B cell (primary cell): ENCODE results near the gene PHF20. TPM values are rescaled to one million over a fixed set of nuclear protein-coding genes. Genes with fewer than 3 reads are reported as not detected.

Experiments used
- ATAC-seq: fragments of 200-7000 bp; cut with Tn5 transposase; one replicate; pipeline ENCODE4 v1.10.0; 2021; ENCODE audit warnings: low read depth, mild to moderate bottlenecking, moderate number of reproducible peaks, moderate library complexity
- CTCF ChIA-PET: fragments of 350-600 bp; sonication (Branson Sonifier 250); formaldehyde crosslinking; loops from one replicate; lab custom pipeline; 2021; ENCODE audit warnings: antibody characterized with exemption, inconsistent platforms; lab: Charles Lee
- POLR2A ChIA-PET: fragments of 350-600 bp; sonication (Branson Sonifier 250); formaldehyde crosslinking; loops from one replicate; lab custom pipeline; 2021; ENCODE audit warnings: antibody characterized with exemption; lab: Charles Lee
- DNase-seq: peaks from one replicate; pipeline ENCODE4 v3.0.0; 2013
- H2AFZ ChIP-seq: 2 replicates; pipeline ENCODE4 v1.6.1; 2012; ENCODE audit warnings: mild to moderate bottlenecking, low read depth, low read length; ENCODE audit not compliant: insufficient read depth, poor library complexity, severe bottlenecking
- H3K27ac ChIP-seq, 2 donors: 1 replicate in 1 of 2; 2 replicates in 1 of 2; pipeline ENCODE4 v1.5.1; 2012 to 2013; ENCODE audit warnings: low read length in 2 of 2, mild to moderate bottlenecking in 2 of 2, moderate library complexity in 1 of 2
- H3K27me3 ChIP-seq, 4 experiments: fragments of 200-600 bp in 1 of 4; sonication (generic) in 1 of 4; replicated peaks in 1 of 4; 1 replicate in 2 of 4; 2 replicates in 2 of 4; pipeline versions ENCODE4 v1.6.1 to v1.7.0; 2013 to 2016; ENCODE audit warnings: low read length in 3 of 4, mild to moderate bottlenecking in 2 of 4, mixed read lengths in 1 of 4, moderate library complexity in 1 of 4; ENCODE audit not compliant: insufficient read depth in 4 of 4, control insufficient read depth in 3 of 4; ENCODE audit errors: control extremely low read depth in 1 of 4
- H3K36me3 ChIP-seq, 2 experiments: replicated peaks in 1 of 2; 1 replicate in 1 of 2; 2 replicates in 1 of 2; pipeline versions ENCODE4 v1.6.1 to v1.7.1; 2013; ENCODE audit warnings: low read length in 1 of 2; ENCODE audit not compliant: insufficient read depth in 2 of 2, control insufficient read depth in 1 of 2; ENCODE audit errors: control extremely low read depth in 1 of 2, extremely low read depth in 1 of 2
- H3K4me1 ChIP-seq, 2 donors: fragments of 200-600 bp in 1 of 2; sonication (generic) in 1 of 2; 1 replicate in 1 of 2; 2 replicates in 1 of 2; pipeline versions ENCODE4 v1.5.1 to v1.6.1; 2013 to 2017; ENCODE audit warnings: low read length in 2 of 2; ENCODE audit not compliant: control insufficient read depth in 2 of 2, insufficient read depth in 2 of 2
- H3K4me2 ChIP-seq: replicated peaks from 2 replicates; pipeline ENCODE3; 2012; ENCODE audit warnings: mild to moderate bottlenecking, low read depth, low read length; ENCODE audit not compliant: poor library complexity, severe bottlenecking
- H3K4me3 ChIP-seq, 5 experiments: fragments of 200-600 bp in 1 of 5; sonication (generic) in 1 of 5; 1 replicate in 3 of 5; 2 replicates in 2 of 5; pipeline versions ENCODE4 v1.5.1 to v1.7.0; 2011 to 2016; ENCODE audit warnings: low read length in 4 of 5, mild to moderate bottlenecking in 4 of 5, low read depth in 2 of 5, control low read depth in 1 of 5, moderate library complexity in 1 of 5; ENCODE audit not compliant: insufficient read depth in 1 of 5; ENCODE audit errors: control extremely low read depth in 1 of 5, extremely low read depth in 1 of 5
- H3K79me2 ChIP-seq: fragments of 200-600 bp; sonication (generic); one replicate; pipeline ENCODE4 v1.6.0; 2016; ENCODE audit warnings: low read length; ENCODE audit not compliant: control insufficient read depth, insufficient read depth
- H3K9ac ChIP-seq: fragments of 200-600 bp; sonication (generic); 2 replicates; pipeline ENCODE4 v1.6.1; 2017; ENCODE audit warnings: mild to moderate bottlenecking, low read length, moderate library complexity
- H3K9me3 ChIP-seq, 3 donors: one replicate each; pipeline versions ENCODE4 v1.6.1 to v1.7.1; 2013; ENCODE audit warnings: low read length in 2 of 3; ENCODE audit not compliant: control insufficient read depth in 2 of 3, insufficient read depth in 1 of 3; ENCODE audit errors: control extremely low read depth in 1 of 3
- H4K20me1 ChIP-seq: 2 replicates; pipeline ENCODE4 v1.6.0; 2012; ENCODE audit warnings: mild to moderate bottlenecking, low read length; ENCODE audit not compliant: insufficient read depth, control insufficient read depth, poor library complexity, severe bottlenecking
- H3K27ac Mint-ChIP-seq: one replicate; pipeline ENCODE4 v1.8.0; 2021; ENCODE audit warnings: mixed read lengths
- H3K27me3 Mint-ChIP-seq: one replicate; pipeline ENCODE4 v1.8.0; 2021; ENCODE audit warnings: mixed read lengths
- H3K4me1 Mint-ChIP-seq: one replicate; pipeline ENCODE4 v1.8.0; 2021; ENCODE audit warnings: mixed read lengths
- H3K4me3 Mint-ChIP-seq: one replicate; pipeline ENCODE4 v1.8.0; 2021; ENCODE audit warnings: mixed read lengths
- H3K9me3 Mint-ChIP-seq: one replicate; pipeline ENCODE4 v1.8.0; 2022; ENCODE audit warnings: mixed read lengths; ENCODE audit not compliant: insufficient read depth
- CTCF ChIP-seq: fragments of 200-600 bp; IDR thresholded peaks from one replicate; pipeline ENCODE4 v1.8.0; 2022; ENCODE audit warnings: antibody characterized with exemption, mild to moderate bottlenecking
- EZH2 ChIP-seq: IDR thresholded peaks from 2 replicates; pipeline ENCODE4 v1.6.1; 2012; ENCODE audit warnings: borderline replicate concordance, low read depth, mild to moderate bottlenecking, moderate library complexity, low read length; ENCODE audit not compliant: insufficient read depth, poor library complexity, severe bottlenecking
- WGBS: methylation state at CpG from one replicate; pipeline ENCODE4 v1.1.5; 2013; ENCODE audit warnings: missing lambda C conversion rate; ENCODE audit not compliant: insufficient coverage; 5-methylcytosine and 5-hydroxymethylcytosine counted together
- intact Hi-C: fragments of 100-400 bp; cut with micrococcal nuclease; formaldehyde crosslinking; loops from one replicate; pipeline ENCODE4 v1.10.0; 2022
- polyA plus RNA-seq: library from polyadenylated mRNA; depleted of rRNA; stranded (reverse); fragments of >200 nt; gene quantifications from 2 replicates; pipeline ENCODE4 v1.2.3, GENCODE V29; 2012
- total RNA-seq, 2 donors: library from RNA; stranded (reverse); fragments of 120-200 nt in 1 of 2; gene quantifications; 1 replicate in 1 of 2; 2 replicates in 1 of 2; pipeline versions ENCODE4 v1.2.3 to v1.2.4, GENCODE V29; 2013 to 2022

The PHF20 gene
- total and polyA plus RNA-seq, 2 donors (not counting 1 experiment from before 2014, with no cell fraction given): 53.6 to 92.3 TPM

GRCh38 chr20:35909176-35909575 is 137.4 kb downstream of the PHF20 start:
- H3K4me3 ChIP-seq: no peak overlapping the region
- no peaks in the 10 kb centered on the region for H3K4me1 ChIP-seq
- DNase-seq (no peak), ATAC-seq (no peak)
- no peaks in the 10 kb centered on the region for H3K27me3 Mint-ChIP-seq
- no peak overlapping the region for H3K27ac Mint-ChIP-seq
- no peak overlapping the region for H2AFZ ChIP-seq
- POLR2A ChIA-PET: no interaction called here
- H3K36me3 ChIP-seq: peaks cover 0 to 58% of the 10 kb centered on the region in 2 experiments
- WGBS: 80% methylated on average over 1 of the region's 1 CpG
- no peak overlapping the region for H3K4me2 ChIP-seq
- CTCF ChIA-PET: no interaction called here
- H3K27me3 ChIP-seq: no peaks in the 10 kb centered on the region
- H4K20me1 ChIP-seq: peaks cover 32% of the 10 kb centered on the region
- no peaks in the 10 kb centered on the region for H3K4me1 Mint-ChIP-seq
- H3K9ac ChIP-seq: no peak overlapping the region
- intact Hi-C loops: no loop called here
- no peaks in the 10 kb centered on the region for H3K9me3 ChIP-seq
- no peak overlapping the region for H3K4me3 Mint-ChIP-seq
- TF ChIP-seq EZH2: no peak
- TF ChIP-seq CTCF: no peak
- peaks cover 39% of the 10 kb centered on the region for H3K79me2 ChIP-seq
- H3K9me3 Mint-ChIP-seq: no peaks in the 10 kb centered on the region
- H3K27ac ChIP-seq: no peak overlapping the region

DNA sequence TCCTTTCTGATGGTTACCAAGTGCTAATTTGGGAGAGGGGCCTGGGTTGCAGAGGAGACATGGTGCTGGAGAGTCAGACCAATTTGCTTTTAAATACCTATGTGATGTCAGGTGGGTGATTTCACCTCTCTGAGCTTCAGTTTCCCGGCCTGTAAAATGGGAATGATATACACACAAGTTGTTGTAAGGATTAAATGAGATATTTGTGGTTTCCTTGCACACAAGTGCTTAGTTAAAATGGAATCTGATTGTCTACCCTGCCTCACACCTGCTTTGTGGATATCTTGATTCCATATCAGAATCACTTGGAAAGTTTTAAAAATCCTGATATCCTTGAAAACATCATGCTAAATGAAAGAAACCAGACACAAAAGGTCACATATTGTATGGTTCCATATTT is 138.0 kb downstream of the PHF20 start:
- ATAC-seq (no peak), DNase-seq (no peak)
- TF ChIP-seq EZH2: no peak
- TF ChIP-seq CTCF: no peak
- intact Hi-C loops: no loop called here
- Mint-ChIP-seq H3K9me3 (no peaks in the 10 kb centered on the region), H3K27me3 (no peaks in the 10 kb centered on the region), H3K4me1 (no peaks in the 10 kb centered on the region), H3K27ac (no peak overlapping the region), H3K4me3 (no peak overlapping the region)
- Histone ChIP-seq H3K79me2 (peaks cover 35% of the 10 kb centered on the region), H3K4me2 (no peak overlapping the region), H3K4me3 (no peak overlapping the region), H3K9ac (no peak overlapping the region), H2AFZ (no peak overlapping the region), H3K27ac (no peak overlapping the region), H3K4me1 (no peaks in the 10 kb centered on the region), H3K27me3 (no peaks in the 10 kb centered on the region), H3K9me3 (no peaks in the 10 kb centered on the region), H4K20me1 (peaks cover 32% of the 10 kb centered on the region), H3K36me3 (peaks cover 0 to 64% of the 10 kb centered on the region in 2 experiments)
- ChIA-PET CTCF (no interaction called here), POLR2A (no interaction called here)
- WGBS: no CpG with 5 or more reads among the region's 1 CpG
